Mesothelial cell of epicardium (in vitro differentiated cells): ENCODE results near the gene LYSMD2. TPM values are rescaled to one million over a fixed set of nuclear protein-coding genes. Genes with fewer than 3 reads are reported as not detected.

Experiments
- DNase-seq, 2 experiments: peaks; one replicate each; pipeline ENCODE4 v3.0.0; 2021; ENCODE audit warnings: low spot score in 2 of 2; ENCODE audit not compliant: unreplicated experiment in 2 of 2
- H3K27ac Mint-ChIP-seq: 2 replicates; pipeline ENCODE4 v1.8.0; 2021; ENCODE audit warnings: mixed read lengths
- H3K27me3 Mint-ChIP-seq: 2 replicates; pipeline ENCODE4 v1.8.0; 2021; ENCODE audit warnings: low read depth, mixed read lengths
- H3K36me3 Mint-ChIP-seq: 2 replicates; pipeline ENCODE4 v1.8.0; 2021; ENCODE audit warnings: mixed read lengths
- H3K4me1 Mint-ChIP-seq: 2 replicates; pipeline ENCODE4 v1.8.0; 2021; ENCODE audit warnings: mixed read lengths
- H3K4me3 Mint-ChIP-seq: 2 replicates; pipeline ENCODE4 v1.8.0; 2021; ENCODE audit warnings: mild to moderate bottlenecking, moderate library complexity, mixed read lengths
- H3K9me3 Mint-ChIP-seq: 2 replicates; pipeline ENCODE4 v1.8.0; 2021; ENCODE audit warnings: mixed read lengths
- total RNA-seq: library from RNA; stranded (reverse); gene quantifications from 3 replicates; pipeline ENCODE4 v1.2.1, GENCODE V29; 2021
- TF ChIP-seq, protein P1 (sequence below): fragments of 200-600 bp; sonication (generic); IDR thresholded peaks from one replicate; pipeline ENCODE4 v1.5.0; 2021; ENCODE audit warnings: antibody characterized with exemption; ENCODE audit not compliant: unreplicated experiment

Gene LYSMD2
- total RNA-seq, 1 donor from 2014 or later, result 1.9 TPM

DNA sequence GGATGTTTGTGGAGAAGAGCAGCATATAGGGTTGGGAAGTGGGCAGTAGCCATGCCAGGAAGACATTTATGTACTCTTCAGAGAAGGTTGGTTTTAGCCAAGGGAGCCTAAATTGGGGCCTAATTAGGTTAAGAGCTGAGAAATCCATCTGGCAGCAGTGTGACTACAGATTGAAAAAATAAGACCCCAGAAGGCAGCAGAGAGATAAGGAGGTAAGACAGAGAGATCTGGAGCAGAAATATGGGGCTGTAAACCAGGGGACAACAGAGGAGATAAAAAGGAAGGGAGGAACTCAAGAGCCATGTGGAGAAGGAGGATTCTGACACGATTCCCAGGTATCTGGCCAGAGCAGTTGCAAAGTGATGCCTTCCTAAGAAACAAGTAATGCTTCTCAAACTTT is 23.3 kb downstream of the LYSMD2 start:
- TF ChIP-seq, protein P1, sequence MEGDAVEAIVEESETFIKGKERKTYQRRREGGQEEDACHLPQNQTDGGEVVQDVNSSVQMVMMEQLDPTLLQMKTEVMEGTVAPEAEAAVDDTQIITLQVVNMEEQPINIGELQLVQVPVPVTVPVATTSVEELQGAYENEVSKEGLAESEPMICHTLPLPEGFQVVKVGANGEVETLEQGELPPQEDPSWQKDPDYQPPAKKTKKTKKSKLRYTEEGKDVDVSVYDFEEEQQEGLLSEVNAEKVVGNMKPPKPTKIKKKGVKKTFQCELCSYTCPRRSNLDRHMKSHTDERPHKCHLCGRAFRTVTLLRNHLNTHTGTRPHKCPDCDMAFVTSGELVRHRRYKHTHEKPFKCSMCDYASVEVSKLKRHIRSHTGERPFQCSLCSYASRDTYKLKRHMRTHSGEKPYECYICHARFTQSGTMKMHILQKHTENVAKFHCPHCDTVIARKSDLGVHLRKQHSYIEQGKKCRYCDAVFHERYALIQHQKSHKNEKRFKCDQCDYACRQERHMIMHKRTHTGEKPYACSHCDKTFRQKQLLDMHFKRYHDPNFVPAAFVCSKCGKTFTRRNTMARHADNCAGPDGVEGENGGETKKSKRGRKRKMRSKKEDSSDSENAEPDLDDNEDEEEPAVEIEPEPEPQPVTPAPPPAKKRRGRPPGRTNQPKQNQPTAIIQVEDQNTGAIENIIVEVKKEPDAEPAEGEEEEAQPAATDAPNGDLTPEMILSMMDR, result no peak
- DNase-seq, result no peak
- Mint-ChIP-seq H3K36me3 (no peaks in the 10 kb centered on the region), H3K4me1 (no peaks in the 10 kb centered on the region), H3K9me3 (no peaks in the 10 kb centered on the region), H3K4me3 (no peak overlapping the region), H3K27me3 (no peaks in the 10 kb centered on the region), H3K27ac (no peak overlapping the region)

DNA sequence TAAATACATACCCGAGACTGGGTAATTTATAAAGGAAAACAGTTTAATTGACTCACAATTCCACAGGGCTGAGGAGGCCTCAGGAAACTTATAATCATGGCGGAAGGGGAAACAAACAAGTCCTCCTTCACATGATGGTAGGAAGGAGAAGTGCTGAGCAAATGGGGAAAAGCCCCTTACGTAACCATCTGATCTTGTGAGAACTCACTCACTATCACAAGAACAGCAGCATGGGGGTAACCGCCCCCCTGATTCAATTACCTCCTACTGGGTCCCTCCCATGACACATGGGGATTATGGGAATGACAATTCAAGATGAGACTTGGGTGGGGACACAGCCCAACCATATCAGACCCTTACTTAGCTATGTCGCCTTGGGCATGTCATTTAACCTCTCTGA is 28.4 kb downstream of the LYSMD2 start:
- H3K36me3 Mint-ChIP-seq, result no peaks in the 10 kb centered on the region
- H3K9me3 Mint-ChIP-seq, result no peaks in the 10 kb centered on the region
- TF ChIP-seq, protein P1, result no peak
- DNase-seq, result no peak
- H3K4me1 Mint-ChIP-seq, result peaks cover 16% of the 10 kb centered on the region
- no peak overlapping the region for H3K27ac Mint-ChIP-seq
- H3K27me3 Mint-ChIP-seq, result no peaks in the 10 kb centered on the region
- H3K4me3 Mint-ChIP-seq, result no peak overlapping the region

DNA sequence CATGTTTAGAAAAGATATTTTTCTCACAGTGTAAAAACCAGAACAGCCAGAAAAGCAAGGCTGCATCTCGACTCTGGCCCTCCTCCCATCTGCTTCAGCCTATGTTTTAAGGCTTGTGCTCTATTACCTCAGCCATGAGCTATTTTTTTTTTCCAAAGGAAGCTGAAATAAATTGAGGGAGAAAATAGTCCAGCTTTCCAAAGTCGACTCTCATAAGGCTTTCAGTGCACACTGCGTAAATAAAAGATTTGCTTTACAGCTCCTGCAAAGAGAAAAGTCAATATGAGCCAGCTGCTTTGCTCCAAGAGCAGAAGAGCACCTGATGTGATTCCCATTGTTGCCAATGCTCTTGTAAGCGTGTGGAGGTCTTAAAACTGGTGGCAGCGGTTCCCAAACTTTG is 29.4 kb downstream of the LYSMD2 start:
- TF ChIP-seq, protein P1, result no peak
- no peaks in the 10 kb centered on the region for H3K9me3 Mint-ChIP-seq
- no peaks in the 10 kb centered on the region for H3K27me3 Mint-ChIP-seq
- no peaks in the 10 kb centered on the region for H3K36me3 Mint-ChIP-seq
- DNase-seq, result no peak
- peaks cover 16% of the 10 kb centered on the region for H3K4me1 Mint-ChIP-seq
- no peak overlapping the region for H3K4me3 Mint-ChIP-seq
- H3K27ac Mint-ChIP-seq, result peak overlapping the region; percentile 73

DNA sequence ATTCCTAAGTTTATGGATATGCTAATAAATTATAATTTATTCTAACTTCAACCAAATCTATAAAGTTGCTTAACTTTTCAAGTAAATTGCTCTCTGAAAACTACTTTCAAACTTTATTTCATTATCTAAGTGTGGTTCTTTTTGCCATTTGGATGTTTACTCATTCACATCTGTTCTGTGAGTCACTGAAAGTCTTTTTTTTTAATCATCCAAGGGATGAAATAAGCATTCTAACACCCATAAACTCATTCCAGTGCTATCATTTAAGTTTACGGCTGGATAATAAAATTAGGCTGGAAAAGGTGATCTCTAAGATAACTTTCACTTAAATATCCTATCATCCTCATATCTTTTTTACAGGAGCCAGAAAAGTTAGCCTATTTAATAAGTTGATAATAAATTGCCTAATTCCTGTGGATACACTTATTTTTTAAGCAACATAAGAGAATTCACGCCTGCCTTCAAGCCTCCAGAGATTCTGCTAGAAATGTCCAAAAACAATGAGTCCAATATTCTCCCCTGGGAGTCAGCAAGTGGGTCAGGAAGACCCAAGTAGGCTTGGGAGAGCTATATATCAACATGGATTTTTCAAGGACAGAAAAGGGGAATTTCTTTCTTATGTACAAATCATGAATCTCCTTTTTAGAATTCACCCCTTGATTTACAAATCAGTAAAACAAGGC is 30.4 kb downstream of the LYSMD2 start:
- Mint-ChIP-seq H3K9me3 (no peaks in the 10 kb centered on the region), H3K27ac (peak overlapping the region; percentile 73), H3K27me3 (no peaks in the 10 kb centered on the region), H3K4me3 (no peak overlapping the region), H3K36me3 (no peaks in the 10 kb centered on the region), H3K4me1 (peaks cover 16% of the 10 kb centered on the region)
- no peak for DNase-seq
- TF ChIP-seq, protein P1, result no peak

DNA sequence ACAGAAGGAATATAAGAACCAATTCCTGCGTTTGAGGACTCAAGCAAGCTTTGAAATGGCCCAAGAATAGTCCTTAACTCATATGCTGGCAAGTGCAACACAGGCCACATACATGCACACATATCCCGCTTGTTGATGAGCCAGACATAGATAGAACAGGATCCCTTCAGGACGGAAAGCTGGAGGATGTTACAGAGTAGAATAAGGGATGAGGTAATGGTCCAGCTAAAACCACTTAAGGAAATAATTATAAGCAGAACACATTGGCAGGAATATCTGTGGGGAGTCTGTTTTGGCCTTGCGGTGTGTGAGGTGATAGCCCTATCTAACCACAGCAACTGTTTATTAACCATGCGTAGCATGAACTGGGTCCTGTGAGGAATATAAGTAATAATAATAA is 31.2 kb downstream of the LYSMD2 start:
- Mint-ChIP-seq H3K27ac (no peak overlapping the region), H3K4me1 (peaks cover 16% of the 10 kb centered on the region), H3K9me3 (no peaks in the 10 kb centered on the region), H3K4me3 (no peak overlapping the region), H3K36me3 (no peaks in the 10 kb centered on the region), H3K27me3 (no peaks in the 10 kb centered on the region)
- DNase-seq, result no peak
- TF ChIP-seq, protein P1, result no peak
